ENCODE results near the gene FBXW7.

GRCh38 chr4:152458801-152459302 lies 77.0 kb downstream of the FBXW7 start:
- TF ChIP-seq CTCF (IDR thresholded peaks at IDR 0.05) (no peak), POLR2AphosphoS5 (IDR thresholded peaks at IDR 0.05) (no peak)

All from transverse colon (tissue), 4 donors.